GM12878 (cell line): Measurements from ENCODE around the gene ZNF397.

Experiments used
- CEBPB ChIP-seq, 2 experiments: fragments of 150-350 bp in 1 of 2; IDR thresholded peaks; 2 replicates each; pipeline ENCODE4 v1.6.1; 2012 to 2014; ENCODE audit warnings: low read depth in 2 of 2, low read length in 2 of 2, borderline replicate concordance in 1 of 2, inconsistent platforms in 1 of 2
- LARP7 ChIP-seq: fragments of 450-650 bp; IDR thresholded peaks from 2 replicates; pipeline ENCODE4 v1.6.1; 2017; ENCODE audit warnings: mild to moderate bottlenecking
- TF ChIP-seq, protein P1 (sequence below): fragments of 150-350 bp; IDR thresholded peaks from 2 replicates; pipeline ENCODE4 v1.6.1; 2016; ENCODE audit warnings: low read depth, low read length
- TF ChIP-seq, protein P2 (sequence below), 3 experiments: IDR thresholded peaks in 2 of 3; conservative IDR thresholded peaks in 1 of 3; 2 replicates each; pipeline ENCODE4 v1.5.1; 2011; ENCODE audit warnings: low read depth in 3 of 3, low read length in 3 of 3, mild to moderate bottlenecking in 3 of 3, control low read depth in 2 of 3, moderate library complexity in 2 of 3, inconsistent platforms in 1 of 3, mixed read lengths in 1 of 3; ENCODE audit not compliant: control insufficient read depth in 2 of 3, insufficient read depth in 1 of 3; ENCODE audit errors: extremely low read depth in 1 of 3

DNA sequence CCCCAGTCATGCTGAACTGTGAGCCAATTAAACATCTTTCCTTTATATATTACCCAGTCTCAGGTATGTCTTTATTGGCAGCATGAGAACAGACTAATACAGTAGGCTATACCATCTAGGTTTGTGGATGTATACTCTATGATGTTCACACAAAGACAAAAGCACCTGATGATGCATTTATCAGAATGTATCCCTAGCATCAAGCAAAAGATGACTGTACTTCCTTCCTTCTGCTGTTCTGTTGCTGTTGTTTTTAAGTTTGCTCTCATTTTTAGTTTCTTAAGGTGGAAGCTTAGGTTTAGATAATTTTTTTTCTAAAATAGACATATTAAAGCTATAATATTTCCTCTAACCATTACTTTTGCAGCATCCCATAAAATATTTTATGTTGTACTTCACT is 36.8 kb downstream of the ZNF397 start:
- TF ChIP-seq LARP7 (no peak), CEBPB (IDR thresholded peaks at IDR 0.05; ENCODE audit: borderline replicate concordance in 1 of 2, low read depth in 2 of 2, low read length in 2 of 2) (no peak)
- TF ChIP-seq, protein P1, sequence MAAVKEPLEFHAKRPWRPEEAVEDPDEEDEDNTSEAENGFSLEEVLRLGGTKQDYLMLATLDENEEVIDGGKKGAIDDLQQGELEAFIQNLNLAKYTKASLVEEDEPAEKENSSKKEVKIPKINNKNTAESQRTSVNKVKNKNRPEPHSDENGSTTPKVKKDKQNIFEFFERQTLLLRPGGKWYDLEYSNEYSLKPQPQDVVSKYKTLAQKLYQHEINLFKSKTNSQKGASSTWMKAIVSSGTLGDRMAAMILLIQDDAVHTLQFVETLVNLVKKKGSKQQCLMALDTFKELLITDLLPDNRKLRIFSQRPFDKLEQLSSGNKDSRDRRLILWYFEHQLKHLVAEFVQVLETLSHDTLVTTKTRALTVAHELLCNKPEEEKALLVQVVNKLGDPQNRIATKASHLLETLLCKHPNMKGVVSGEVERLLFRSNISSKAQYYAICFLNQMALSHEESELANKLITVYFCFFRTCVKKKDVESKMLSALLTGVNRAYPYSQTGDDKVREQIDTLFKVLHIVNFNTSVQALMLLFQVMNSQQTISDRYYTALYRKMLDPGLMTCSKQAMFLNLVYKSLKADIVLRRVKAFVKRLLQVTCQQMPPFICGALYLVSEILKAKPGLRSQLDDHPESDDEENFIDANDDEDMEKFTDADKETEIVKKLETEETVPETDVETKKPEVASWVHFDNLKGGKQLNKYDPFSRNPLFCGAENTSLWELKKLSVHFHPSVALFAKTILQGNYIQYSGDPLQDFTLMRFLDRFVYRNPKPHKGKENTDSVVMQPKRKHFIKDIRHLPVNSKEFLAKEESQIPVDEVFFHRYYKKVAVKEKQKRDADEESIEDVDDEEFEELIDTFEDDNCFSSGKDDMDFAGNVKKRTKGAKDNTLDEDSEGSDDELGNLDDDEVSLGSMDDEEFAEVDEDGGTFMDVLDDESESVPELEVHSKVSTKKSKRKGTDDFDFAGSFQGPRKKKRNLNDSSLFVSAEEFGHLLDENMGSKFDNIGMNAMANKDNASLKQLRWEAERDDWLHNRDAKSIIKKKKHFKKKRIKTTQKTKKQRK, result no peak
- TF ChIP-seq, protein P2, sequence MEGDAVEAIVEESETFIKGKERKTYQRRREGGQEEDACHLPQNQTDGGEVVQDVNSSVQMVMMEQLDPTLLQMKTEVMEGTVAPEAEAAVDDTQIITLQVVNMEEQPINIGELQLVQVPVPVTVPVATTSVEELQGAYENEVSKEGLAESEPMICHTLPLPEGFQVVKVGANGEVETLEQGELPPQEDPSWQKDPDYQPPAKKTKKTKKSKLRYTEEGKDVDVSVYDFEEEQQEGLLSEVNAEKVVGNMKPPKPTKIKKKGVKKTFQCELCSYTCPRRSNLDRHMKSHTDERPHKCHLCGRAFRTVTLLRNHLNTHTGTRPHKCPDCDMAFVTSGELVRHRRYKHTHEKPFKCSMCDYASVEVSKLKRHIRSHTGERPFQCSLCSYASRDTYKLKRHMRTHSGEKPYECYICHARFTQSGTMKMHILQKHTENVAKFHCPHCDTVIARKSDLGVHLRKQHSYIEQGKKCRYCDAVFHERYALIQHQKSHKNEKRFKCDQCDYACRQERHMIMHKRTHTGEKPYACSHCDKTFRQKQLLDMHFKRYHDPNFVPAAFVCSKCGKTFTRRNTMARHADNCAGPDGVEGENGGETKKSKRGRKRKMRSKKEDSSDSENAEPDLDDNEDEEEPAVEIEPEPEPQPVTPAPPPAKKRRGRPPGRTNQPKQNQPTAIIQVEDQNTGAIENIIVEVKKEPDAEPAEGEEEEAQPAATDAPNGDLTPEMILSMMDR (IDR thresholded peaks at IDR 0.05 in 2 of 3, conservative IDR thresholded peaks at IDR 0.05 in 1 of 3; ENCODE audit: control insufficient read depth in 2 of 3, extremely low read depth in 1 of 3, insufficient read depth in 1 of 3, low read depth in 3 of 3, low read length in 3 of 3), result no peak
